ENCODE data around the gene TACR2. TPM values are rescaled to one million over a fixed set of nuclear protein-coding genes. Genes with fewer than 3 reads are reported as not detected.
A peak's percentile ranks its signal among the peaks of the same experiment; 100 is the strongest.

Gene TACR2
- total RNA-seq, 1 donor from 2014 or later = 1.2 TPM

GRCh38 chr10:69419096-69419743 lies 2.5 kb upstream of the TACR2 start:
- no peak for ATAC-seq

GRCh38 chr10:69418052-69418752 lies 1.5 kb upstream of the TACR2 start:
- ATAC-seq = no peak

- ATAC-seq = no peak
These were observed 824 bp upstream of the TACR2 start for GRCh38 chr10:69417542-69417941.

- no peak for ATAC-seq
These were observed 767 bp downstream of the TACR2 start for GRCh38 chr10:69415951-69416350.

- no peak for ATAC-seq
These were observed 1.7 kb downstream of the TACR2 start for GRCh38 chr10:69415049-69415448.

- no peak for ATAC-seq
These were observed 2.4 kb downstream of the TACR2 start for GRCh38 chr10:69414036-69415018.

GRCh38 chr10:69413221-69413865 lies 3.4 kb downstream of the TACR2 start:
- no peak for ATAC-seq

GRCh38 chr10:69412232-69412790 lies 4.4 kb downstream of the TACR2 start:
- no peak for ATAC-seq

GRCh38 chr10:69411476-69411875 lies 5.2 kb downstream of the TACR2 start:
- ATAC-seq = no peak

- no peak for ATAC-seq
These were observed 6.2 kb downstream of the TACR2 start for GRCh38 chr10:69410487-69410886.

- ATAC-seq = no peak
These were observed 6.8 kb downstream of the TACR2 start for GRCh38 chr10:69409968-69410367.

- no peak for ATAC-seq
These were observed 7.6 kb downstream of the TACR2 start for GRCh38 chr10:69409176-69409495.

GRCh38 chr10:69408318-69409175 lies 8.2 kb downstream of the TACR2 start:
- peak; percentile 88 for ATAC-seq

GRCh38 chr10:69407621-69408301 lies 9.0 kb downstream of the TACR2 start:
- ATAC-seq = peak; percentile 0

- ATAC-seq = no peak
These were observed 9.7 kb downstream of the TACR2 start for GRCh38 chr10:69406816-69407580.

GRCh38 chr10:69406302-69406811 lies 10.4 kb downstream of the TACR2 start:
- ATAC-seq = no peak

GRCh38 chr10:69405221-69405620 lies 11.5 kb downstream of the TACR2 start:
- ATAC-seq = no peak

- no peak for ATAC-seq
These were observed 11.9 kb downstream of the TACR2 start for GRCh38 chr10:69404786-69405185.

- ATAC-seq = no peak
These were observed 13.2 kb downstream of the TACR2 start for GRCh38 chr10:69403519-69403918.

- ATAC-seq = no peak
These were observed 13.7 kb downstream of the TACR2 start for GRCh38 chr10:69403066-69403465.

All from esophagus mucosa (tissue), 1 donor.